HepG2 (cell line): ENCODE data around the gene GNRH2. TPM values are rescaled to one million over a fixed set of nuclear protein-coding genes. Genes with fewer than 3 reads are reported as not detected.

Source experiments
- AGO1 ChIP-seq: fragments of 200-400 bp; formaldehyde crosslinking; IDR thresholded peaks from 2 replicates; pipeline ENCODE4 v1.6.1; 2017; ENCODE audit warnings: mild to moderate bottlenecking, low read depth, low read length, moderate library complexity; ENCODE audit not compliant: poor library complexity, severe bottlenecking
- BRD4 ChIP-seq: sonication (generic); formaldehyde crosslinking; IDR thresholded peaks from 2 replicates; pipeline ENCODE4 v1.4.0; 2020; ENCODE audit warnings: missing genetic modification reagents
- CC2D1A ChIP-seq: sonication (generic); formaldehyde crosslinking; IDR thresholded peaks from 2 replicates; pipeline ENCODE4 v1.8.1; 2023; ENCODE audit warnings: mild to moderate bottlenecking, missing genetic modification reagents
- DZIP1 ChIP-seq: sonication (generic); formaldehyde crosslinking; IDR thresholded peaks from 2 replicates; pipeline ENCODE4 v1.5.0; 2020; ENCODE audit warnings: mild to moderate bottlenecking, missing genetic modification reagents
- FIP1L1 ChIP-seq: fragments of 200-400 bp; formaldehyde crosslinking; IDR thresholded peaks from 2 replicates; pipeline ENCODE4 v1.6.1; 2018; ENCODE audit warnings: low read depth, mild to moderate bottlenecking, low read length, moderate library complexity, borderline replicate concordance; ENCODE audit not compliant: insufficient read depth
- HNF4A ChIP-seq: sonication (generic); formaldehyde crosslinking; IDR thresholded peaks from 2 replicates; pipeline ENCODE4 v1.4.0; 2020; ENCODE audit warnings: missing genetic modification reagents
- MEIS2 ChIP-seq: sonication (generic); formaldehyde crosslinking; IDR thresholded peaks from 2 replicates; pipeline ENCODE4 v1.9.0; 2021; ENCODE audit warnings: mild to moderate bottlenecking, missing genetic modification reagents
- MYC ChIP-seq: sonication (generic); formaldehyde crosslinking; IDR thresholded peaks from 2 replicates; pipeline ENCODE4 v1.9.0; 2021; ENCODE audit warnings: missing genetic modification reagents, borderline replicate concordance
- PAF1 ChIP-seq: IDR thresholded peaks from 2 replicates; pipeline ENCODE4 v1.6.1; 2016; ENCODE audit warnings: missing genetic modification reagents, missing compliant biosample characterization
- PRDM15 ChIP-seq: sonication (generic); formaldehyde crosslinking; IDR thresholded peaks from 2 replicates; pipeline ENCODE4 v1.4.0; 2020; ENCODE audit warnings: missing genetic modification reagents
- RAD51 ChIP-seq: fragments of 450-650 bp; IDR thresholded peaks from 2 replicates; pipeline ENCODE4 v1.6.1; 2016; ENCODE audit warnings: borderline replicate concordance
- REXO4 ChIP-seq: sonication (generic); formaldehyde crosslinking; IDR thresholded peaks from 2 replicates; pipeline ENCODE4 v1.8.0; 2022; ENCODE audit warnings: missing genetic modification reagents, mild to moderate bottlenecking, borderline replicate concordance
- TERF1 ChIP-seq: sonication (generic); formaldehyde crosslinking; IDR thresholded peaks from 2 replicates; pipeline ENCODE4 v1.8.0; 2022; ENCODE audit warnings: mild to moderate bottlenecking, missing genetic modification reagents, moderate library complexity
- TFAP4 ChIP-seq: sonication (generic); IDR thresholded peaks from 2 replicates; pipeline ENCODE4 v1.6.1; 2016; ENCODE audit warnings: low read depth, borderline replicate concordance
- THAP8 ChIP-seq: sonication (generic); formaldehyde crosslinking; IDR thresholded peaks from 2 replicates; pipeline ENCODE4 v1.5.1; 2020; ENCODE audit warnings: missing genetic modification reagents, mild to moderate bottlenecking, borderline replicate concordance
- TP53 ChIP-seq: sonication (generic); formaldehyde crosslinking; conservative IDR thresholded peaks from 2 replicates; pipeline ENCODE4 v1.4.0; 2020; ENCODE audit warnings: missing genetic modification reagents
- ZNF124 ChIP-seq: sonication (generic); formaldehyde crosslinking; IDR thresholded peaks from 2 replicates; pipeline ENCODE4 v1.4.0; 2020; ENCODE audit warnings: missing genetic modification reagents
- ZNF549 ChIP-seq: sonication (generic); formaldehyde crosslinking; IDR thresholded peaks from 2 replicates; pipeline ENCODE4 v1.5.0; 2020; ENCODE audit warnings: missing genetic modification reagents
- ZNF580 ChIP-seq: IDR thresholded peaks from 2 replicates; pipeline ENCODE4 v1.6.1; 2016; ENCODE audit warnings: low read depth, borderline replicate concordance
- polyA plus RNA-seq, 8 experiments: library from polyadenylated mRNA; depleted of rRNA in 3 of 8; stranded (reverse) in 7 of 8; unstranded in 1 of 8; fragments of >200 nt; fragmentation: Illumina TruSeq in 4 of 8; extraction: Trizol in 4 of 8; gene quantifications; 2 replicates each; pipeline versions ENCODE4 v1.2.1 to v1.2.3, GENCODE V29; 2011 to 2016; ENCODE audit warnings: low read depth in 4 of 8, missing spikeins in 1 of 8, mixed read lengths in 1 of 8; ENCODE audit not compliant: insufficient read depth in 1 of 8
- total RNA-seq, 5 experiments: library from RNA; depleted of rRNA; stranded (reverse); fragments of >200 nt; fragmentation: Illumina TruSeq; extraction: Trizol; gene quantifications; 2 replicates each; pipeline ENCODE4 v1.2.3, GENCODE V29; 2016; ENCODE audit warnings: low read depth in 1 of 5

Gene GNRH2
- total and polyA plus RNA-seq, 2 of the 13 experiments (the other 11 are each of a cell fraction or from before 2014, with no cell fraction given): 0.28 TPM; not detected in 1

- TF ChIP-seq PRDM15 (CRISPR knock-in tag): no peak
- no peak for TF ChIP-seq MYC
- TF ChIP-seq AGO1: no peak
- TF ChIP-seq TERF1: no peak
- TF ChIP-seq HNF4A (CRISPR knock-in tag): peak; percentile 69
- TF ChIP-seq DZIP1 (CRISPR knock-in tag): 0 out of 2 replicates have a peak, but pooled peaks have one; percentile 23
- TF ChIP-seq BRD4: no peak
- no peak for TF ChIP-seq CC2D1A (CRISPR knock-in tag)
- no peak for TF ChIP-seq THAP8 (CRISPR knock-in tag)
- TF ChIP-seq ZNF580: no peak
- TF ChIP-seq TFAP4: peak; percentile 62; the same call in 1 of the 2 replicates
- TF ChIP-seq MEIS2 (CRISPR knock-in tag): peak; percentile 14; the same call in 1 of the 2 replicates
- no peak for TF ChIP-seq ZNF124 (CRISPR knock-in tag)
- TF ChIP-seq REXO4: no peak
- no peak for TF ChIP-seq TP53 (CRISPR knock-in tag)
- no peak for TF ChIP-seq RAD51
- TF ChIP-seq PAF1 (CRISPR knock-in tag): no peak
- no peak for TF ChIP-seq FIP1L1
- TF ChIP-seq ZNF549 (CRISPR knock-in tag): no peak
Observed at GRCh38 chr20:3082955-3083952, 39.8 kb downstream of the GNRH2 start (continued).
